DMS 273 (cell line): ENCODE results near the gene SLIT3.

Experiments
- DNase-seq: peaks from one replicate; lab custom pipeline; 2025; ENCODE audit not compliant: unreplicated experiment; lab: John Stamatoyannopoulos, UW

Gene SLIT3

GRCh38 chr5:168693297-168693696, 607.6 kb downstream of the SLIT3 start:
- DNase-seq: no peak

GRCh38 chr5:168691891-168692290, 609.0 kb downstream of the SLIT3 start:
- DNase-seq: no peak

- DNase-seq: no peak
Observed at GRCh38 chr5:168689260-168689659, 611.7 kb downstream of the SLIT3 start.

GRCh38 chr5:168686837-168687236, 614.1 kb downstream of the SLIT3 start:
- no peak for DNase-seq

GRCh38 chr5:168685566-168685965, 615.4 kb downstream of the SLIT3 start:
- DNase-seq: no peak

- no peak for DNase-seq
Observed at GRCh38 chr5:168683927-168684295, 617.0 kb downstream of the SLIT3 start.

- DNase-seq: no peak
Observed at GRCh38 chr5:168683247-168683926, 617.6 kb downstream of the SLIT3 start.

GRCh38 chr5:168681556-168682183, 619.3 kb downstream of the SLIT3 start:
- DNase-seq: no peak

GRCh38 chr5:168680395-168680794, 620.5 kb downstream of the SLIT3 start:
- no peak for DNase-seq

- peak; percentile 89 for DNase-seq
Observed at GRCh38 chr5:168679515-168679920, 621.4 kb downstream of the SLIT3 start.

- peak; percentile 13 for DNase-seq
Observed at GRCh38 chr5:168676501-168676900, 624.4 kb downstream of the SLIT3 start.

- DNase-seq: no peak
Observed at GRCh38 chr5:168675883-168676408, 625.0 kb downstream of the SLIT3 start.

- DNase-seq: peak; percentile 9
Observed at GRCh38 chr5:168674893-168675482, 626.0 kb downstream of the SLIT3 start.

GRCh38 chr5:168672888-168673287, 628.1 kb downstream of the SLIT3 start:
- no peak for DNase-seq

GRCh38 chr5:168672016-168672415, 628.9 kb downstream of the SLIT3 start:
- no peak for DNase-seq

GRCh38 chr5:168670881-168671575, 629.9 kb downstream of the SLIT3 start:
- DNase-seq: no peak

GRCh38 chr5:168669668-168670378, 631.1 kb downstream of the SLIT3 start:
- no peak for DNase-seq

GRCh38 chr5:168669156-168669555, 631.8 kb downstream of the SLIT3 start:
- DNase-seq: no peak

- DNase-seq: no peak
Observed at GRCh38 chr5:168668078-168668477, 632.9 kb downstream of the SLIT3 start.

GRCh38 chr5:168667301-168667840, 633.6 kb downstream of the SLIT3 start:
- DNase-seq: no peak

- no peak for DNase-seq
Observed at GRCh38 chr5:168666356-168666755, 634.6 kb downstream of the SLIT3 start.
